GM23338 (cell line): ENCODE results near the gene YES1.
"Not testable (repeated sequence)": the region's sequence is repeated elsewhere in the genome, so short reads cannot be mapped to it uniquely, and the experiment has no call there.

Source experiments
- CREB1 ChIP-seq: fragments of 250-450 bp; sonication (Bioruptor Pico); IDR thresholded peaks from 2 replicates; pipeline ENCODE4 v1.5.0; 2020; ENCODE audit warnings: low read depth, mild to moderate bottlenecking, moderate library complexity
- CTCF ChIP-seq, 2 experiments: fragments of 200-600 bp in 1 of 2; sonication (generic) in 1 of 2; conservative IDR thresholded peaks; 2 replicates each; pipeline versions ENCODE4 v1.5.1 to v1.6.1; 2016 to 2017; ENCODE audit warnings: antibody characterized with exemption in 2 of 2, low read depth in 2 of 2, mild to moderate bottlenecking in 2 of 2, moderate library complexity in 1 of 2
- ETS1 ChIP-seq: IDR thresholded peaks from 2 replicates; pipeline ENCODE4 v1.6.1; 2016; ENCODE audit warnings: antibody characterized with exemption
- EZH2 ChIP-seq: fragments of 200-600 bp; sonication (generic); IDR thresholded peaks from one replicate; pipeline ENCODE4 v1.8.0; 2017; ENCODE audit warnings: antibody characterized with exemption, mild to moderate bottlenecking, low read depth; ENCODE audit not compliant: unreplicated experiment
- EZH2phosphoT487 ChIP-seq: fragments of 200-600 bp; sonication (generic); IDR thresholded peaks from one replicate; pipeline ENCODE4 v1.8.1; 2018; ENCODE audit warnings: antibody characterized with exemption; ENCODE audit not compliant: unreplicated experiment
- NANOG ChIP-seq: IDR thresholded peaks from 2 replicates; pipeline ENCODE4 v1.6.1; 2016; ENCODE audit warnings: antibody characterized with exemption, borderline replicate concordance
- POLR2AphosphoS5 ChIP-seq: IDR thresholded peaks from 2 replicates; pipeline ENCODE4 v1.6.1; 2016; ENCODE audit warnings: antibody characterized with exemption, low read depth
- REST ChIP-seq: IDR thresholded peaks from one replicate; pipeline ENCODE4 v1.6.1; 2018; ENCODE audit warnings: antibody characterized with exemption; ENCODE audit not compliant: unreplicated experiment
- STAT1 ChIP-seq: IDR thresholded peaks from one replicate; pipeline ENCODE4 v1.6.1; 2016; ENCODE audit warnings: antibody characterized with exemption; ENCODE audit not compliant: unreplicated experiment
- ZNF114 ChIP-seq: fragments of 250-450 bp; sonication (Bioruptor Pico); IDR thresholded peaks from 2 replicates; pipeline ENCODE4 v1.5.0; 2020; ENCODE audit warnings: mild to moderate bottlenecking, moderate library complexity

- not testable (repeated sequence) for TF ChIP-seq CTCF (conservative IDR thresholded peaks at IDR 0.05; ENCODE audit: low read depth in 2 of 2); EZH2phosphoT487; EZH2; POLR2AphosphoS5; STAT1; NANOG; REST; CREB1 (CRISPR knock-in tag); ZNF114; ETS1
Measured at GRCh38 chr18:795383-795782, 16.7 kb downstream of the YES1 start.
